Measurements from ENCODE around the gene RERE.

DNA sequence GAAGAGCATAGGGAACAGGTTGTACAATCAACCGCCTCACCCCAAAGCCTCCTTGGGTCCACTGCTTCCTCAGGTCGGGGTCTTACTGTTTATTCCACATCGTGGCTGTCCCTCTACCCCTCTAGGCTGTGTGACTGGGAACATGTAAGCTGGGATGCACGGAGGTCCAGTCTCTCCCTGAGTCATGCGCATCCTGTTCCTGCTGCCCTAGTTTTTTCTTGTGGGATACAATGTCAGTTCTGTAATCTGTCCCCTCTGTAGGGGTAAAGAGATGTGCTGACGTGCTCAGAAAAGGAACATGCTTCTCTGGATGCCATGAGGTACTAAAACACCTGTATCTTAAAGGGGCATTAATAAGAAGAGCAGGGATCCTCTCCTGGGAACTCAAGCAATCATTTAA lies 433.4 kb downstream of the RERE start:
- TF ChIP-seq POLR2AphosphoS5 (IDR thresholded peaks at IDR 0.05; ENCODE audit: borderline replicate concordance, low read depth, low read length) (no peak), EZH2 (IDR thresholded peaks at IDR 0.05) (no peak), FOXP2 (optimal IDR thresholded peaks at IDR 0.05; ENCODE audit: control extremely low read depth, extremely low read length, insufficient read depth) (no peak)

All from SK-N-MC (cell line).